WERI-Rb-1 (cell line): Measurements from ENCODE around the gene KLHL40.
A peak's percentile ranks its signal among the peaks of the same experiment; 100 is the strongest.

Experiments
- DNase-seq: peaks from one replicate; pipeline ENCODE4 v3.0.0-alpha.2; 2020
- H3K27ac ChIP-seq: fragments of 250-450 bp; sonication (Bioruptor Pico); 2 replicates; pipeline ENCODE4 v1.5.1; 2020; ENCODE audit warnings: mild to moderate bottlenecking, moderate library complexity
- H3K27me3 ChIP-seq: fragments of 250-450 bp; sonication (Bioruptor Pico); 2 replicates; pipeline ENCODE4 v1.5.1; 2021; ENCODE audit warnings: mild to moderate bottlenecking, low read depth, moderate library complexity; ENCODE audit not compliant: insufficient read depth, severe bottlenecking
- H3K36me3 ChIP-seq: fragments of 250-450 bp; sonication (Bioruptor Pico); 2 replicates; pipeline ENCODE4 v1.5.1; 2020; ENCODE audit warnings: mild to moderate bottlenecking, moderate library complexity
- H3K4me3 ChIP-seq: 2 replicates; pipeline ENCODE4 v1.5.1; 2011; ENCODE audit warnings: low read depth, mild to moderate bottlenecking, control low read depth, low read length
- H3K9me3 ChIP-seq: fragments of 250-450 bp; sonication (Bioruptor Pico); 2 replicates; pipeline ENCODE4 v1.5.1; 2021; ENCODE audit warnings: mild to moderate bottlenecking, moderate library complexity; ENCODE audit not compliant: severe bottlenecking
- CTCF ChIP-seq: IDR thresholded peaks from 2 replicates; pipeline ENCODE4 v1.5.1; 2011; ENCODE audit warnings: low read depth, mild to moderate bottlenecking, control low read depth, inconsistent platforms, low read length

KLHL40 gene

GRCh38 chr3:42670051-42670576 is 15.2 kb upstream of the KLHL40 start:
- no peaks in the 10 kb centered on the region for H3K36me3 ChIP-seq
- DNase-seq: no peak

GRCh38 chr3:42670670-42671069 is 14.7 kb upstream of the KLHL40 start:
- Histone ChIP-seq H3K27me3 (no peaks in the 10 kb centered on the region), H3K36me3 (no peaks in the 10 kb centered on the region), H3K27ac (no peak overlapping the region), H3K4me3 (no peak overlapping the region), H3K9me3 (peaks cover 7% of the 10 kb centered on the region)
- no peak for DNase-seq
- no peak for TF ChIP-seq CTCF

More at GRCh38 chr3:42670051-42670576, 15.2 kb upstream of the KLHL40 start:
- Histone ChIP-seq H3K4me3 (no peak overlapping the region), H3K27me3 (no peaks in the 10 kb centered on the region), H3K9me3 (peaks cover 7% of the 10 kb centered on the region), H3K27ac (no peak overlapping the region)
- no peak for TF ChIP-seq CTCF

DNA sequence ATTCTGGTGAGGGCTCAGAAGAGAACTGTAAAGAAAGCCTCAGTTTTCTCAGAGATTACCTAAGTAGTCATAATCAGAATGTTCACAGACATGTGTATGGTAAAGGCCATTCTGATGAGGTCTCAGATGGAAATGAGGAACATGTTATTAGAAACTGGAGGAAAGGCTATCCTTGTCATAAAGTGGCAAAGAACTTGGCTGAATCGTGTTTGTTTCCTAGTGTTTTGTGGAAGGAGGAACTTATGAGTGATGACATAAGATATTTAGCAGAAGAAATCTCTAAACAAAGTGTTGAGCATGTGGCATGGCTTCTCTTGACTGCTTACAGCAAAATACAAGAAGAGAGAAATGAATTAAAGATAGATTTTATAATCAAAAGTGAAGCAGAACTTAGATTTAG is 12.8 kb upstream of the KLHL40 start:
- no peak for DNase-seq
- no peak overlapping the region for H3K4me3 ChIP-seq
- H3K27me3 ChIP-seq: no peaks in the 10 kb centered on the region
- H3K27ac ChIP-seq: no peak overlapping the region
- H3K36me3 ChIP-seq: no peaks in the 10 kb centered on the region
- TF ChIP-seq CTCF: no peak
- H3K9me3 ChIP-seq: peaks cover 11% of the 10 kb centered on the region

DNA sequence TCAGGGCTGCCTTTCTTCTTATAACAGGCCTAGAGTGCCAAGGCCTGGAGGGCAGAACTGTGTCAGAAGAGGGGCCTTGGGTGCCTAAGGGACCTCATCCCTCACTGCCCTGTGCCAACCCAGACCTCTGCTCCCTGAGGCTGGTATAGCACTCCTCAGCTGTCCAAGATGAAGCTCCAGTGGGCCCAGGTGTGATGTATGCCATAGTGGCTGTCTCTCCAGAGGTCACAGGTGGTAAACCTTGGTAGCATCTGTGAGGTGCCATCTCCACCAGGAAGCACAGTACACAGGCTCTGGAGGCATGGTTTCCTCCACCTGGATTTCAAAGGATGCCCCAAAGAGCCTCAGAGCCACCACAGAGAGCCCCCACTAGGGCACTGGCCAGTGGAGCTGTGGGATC is 12.3 kb upstream of the KLHL40 start:
- H3K36me3 ChIP-seq: no peaks in the 10 kb centered on the region
- no peak for TF ChIP-seq CTCF
- peak; percentile 4 for DNase-seq
- no peak overlapping the region for H3K4me3 ChIP-seq
- no peak overlapping the region for H3K27ac ChIP-seq
- H3K27me3 ChIP-seq: no peaks in the 10 kb centered on the region
- H3K9me3 ChIP-seq: peaks cover 11% of the 10 kb centered on the region

DNA sequence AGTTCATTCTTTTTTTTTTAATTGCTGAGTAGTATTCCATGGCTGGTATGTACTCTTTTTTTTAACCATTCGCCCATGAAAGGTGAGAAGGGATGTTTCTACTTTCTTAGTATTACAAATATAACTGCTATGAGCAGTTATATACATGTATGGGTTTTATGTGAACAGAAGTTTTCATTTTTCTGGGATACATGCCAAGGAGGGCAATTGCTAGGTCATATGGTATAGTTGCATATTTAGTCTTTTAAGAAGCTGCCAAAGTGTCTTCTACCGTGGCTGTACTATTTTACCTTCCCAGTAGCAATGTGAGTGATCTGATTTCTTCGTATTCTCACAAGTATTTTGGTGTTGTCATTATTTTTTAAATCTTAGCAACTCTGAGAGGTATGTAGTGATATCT is 11.2 kb upstream of the KLHL40 start:
- no peak for DNase-seq
- Histone ChIP-seq H3K27ac (no peak overlapping the region), H3K27me3 (no peaks in the 10 kb centered on the region), H3K36me3 (no peaks in the 10 kb centered on the region), H3K4me3 (no peak overlapping the region), H3K9me3 (peaks cover 4% of the 10 kb centered on the region)
- TF ChIP-seq CTCF: no peak

- no peak for TF ChIP-seq CTCF
- DNase-seq: no peak
- Histone ChIP-seq H3K27me3 (no peaks in the 10 kb centered on the region), H3K9me3 (peaks cover 4% of the 10 kb centered on the region), H3K36me3 (no peaks in the 10 kb centered on the region), H3K27ac (no peak overlapping the region), H3K4me3 (no peak overlapping the region)
Measured at GRCh38 chr3:42675909-42676308, 9.4 kb upstream of the KLHL40 start.
